H1 (cell line): ENCODE results near the gene APBB3.

Experiments used
- FOSL1 ChIP-seq: IDR thresholded peaks from 2 replicates; pipeline ENCODE4 v1.6.1; 2011; ENCODE audit warnings: mild to moderate bottlenecking, low read depth, low read length, moderate library complexity; ENCODE audit not compliant: insufficient read depth
- POLR2A ChIP-seq, 2 experiments: IDR thresholded peaks; 1 replicate in 1 of 2; 2 replicates in 1 of 2; pipeline ENCODE4 v1.6.1; 2011; ENCODE audit warnings: low read depth in 2 of 2, low read length in 2 of 2, mild to moderate bottlenecking in 2 of 2; ENCODE audit errors: control extremely low read depth in 1 of 2
- RAD21 ChIP-seq, 2 experiments: IDR thresholded peaks in 1 of 2; conservative IDR thresholded peaks in 1 of 2; 2 replicates each; pipeline ENCODE4 v1.6.1; 2011; ENCODE audit warnings: low read depth in 2 of 2, low read length in 2 of 2, improper control_type of control experiment in 1 of 2, inconsistent platforms in 1 of 2, mild to moderate bottlenecking in 1 of 2, moderate library complexity in 1 of 2
- TF ChIP-seq, protein P1 (sequence below), 3 experiments: IDR thresholded peaks; 1 replicate in 2 of 3; 2 replicates in 1 of 3; pipeline versions ENCODE4 v1.5.1 to v1.6.1; 2011; ENCODE audit warnings: low read length in 3 of 3, mild to moderate bottlenecking in 3 of 3, inconsistent platforms in 2 of 3, low read depth in 1 of 3, moderate library complexity in 1 of 3; ENCODE audit not compliant: insufficient read depth in 1 of 3; ENCODE audit errors: control extremely low read depth in 1 of 3

GRCh38 chr5:140509898-140510297 is 54.5 kb downstream of the APBB3 start:
- TF ChIP-seq POLR2A (IDR thresholded peaks at IDR 0.05; ENCODE audit: control extremely low read depth in 1 of 2, low read depth in 2 of 2, low read length in 2 of 2): no peak
- TF ChIP-seq RAD21 (IDR thresholded peaks at IDR 0.05 in 1 of 2, conservative IDR thresholded peaks at IDR 0.05 in 1 of 2; ENCODE audit: low read depth in 2 of 2, low read length in 2 of 2): no peak
- TF ChIP-seq FOSL1: no peak
- TF ChIP-seq, protein P1, sequence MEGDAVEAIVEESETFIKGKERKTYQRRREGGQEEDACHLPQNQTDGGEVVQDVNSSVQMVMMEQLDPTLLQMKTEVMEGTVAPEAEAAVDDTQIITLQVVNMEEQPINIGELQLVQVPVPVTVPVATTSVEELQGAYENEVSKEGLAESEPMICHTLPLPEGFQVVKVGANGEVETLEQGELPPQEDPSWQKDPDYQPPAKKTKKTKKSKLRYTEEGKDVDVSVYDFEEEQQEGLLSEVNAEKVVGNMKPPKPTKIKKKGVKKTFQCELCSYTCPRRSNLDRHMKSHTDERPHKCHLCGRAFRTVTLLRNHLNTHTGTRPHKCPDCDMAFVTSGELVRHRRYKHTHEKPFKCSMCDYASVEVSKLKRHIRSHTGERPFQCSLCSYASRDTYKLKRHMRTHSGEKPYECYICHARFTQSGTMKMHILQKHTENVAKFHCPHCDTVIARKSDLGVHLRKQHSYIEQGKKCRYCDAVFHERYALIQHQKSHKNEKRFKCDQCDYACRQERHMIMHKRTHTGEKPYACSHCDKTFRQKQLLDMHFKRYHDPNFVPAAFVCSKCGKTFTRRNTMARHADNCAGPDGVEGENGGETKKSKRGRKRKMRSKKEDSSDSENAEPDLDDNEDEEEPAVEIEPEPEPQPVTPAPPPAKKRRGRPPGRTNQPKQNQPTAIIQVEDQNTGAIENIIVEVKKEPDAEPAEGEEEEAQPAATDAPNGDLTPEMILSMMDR (IDR thresholded peaks at IDR 0.05; ENCODE audit: control extremely low read depth in 1 of 3, insufficient read depth in 1 of 3, low read depth in 1 of 3, low read length in 3 of 3): no peak
